Cortex of kidney (tissue), 1 donor: ENCODE results near the gene WIPF3.
"Not testable (repeated sequence)": the region's sequence is repeated elsewhere in the genome, so short reads cannot be mapped to it uniquely, and the experiment has no call there.

Experiments used
- DNase-seq: peaks from one replicate; lab custom pipeline; 2025; lab: John Stamatoyannopoulos, UW

The WIPF3 gene

DNA sequence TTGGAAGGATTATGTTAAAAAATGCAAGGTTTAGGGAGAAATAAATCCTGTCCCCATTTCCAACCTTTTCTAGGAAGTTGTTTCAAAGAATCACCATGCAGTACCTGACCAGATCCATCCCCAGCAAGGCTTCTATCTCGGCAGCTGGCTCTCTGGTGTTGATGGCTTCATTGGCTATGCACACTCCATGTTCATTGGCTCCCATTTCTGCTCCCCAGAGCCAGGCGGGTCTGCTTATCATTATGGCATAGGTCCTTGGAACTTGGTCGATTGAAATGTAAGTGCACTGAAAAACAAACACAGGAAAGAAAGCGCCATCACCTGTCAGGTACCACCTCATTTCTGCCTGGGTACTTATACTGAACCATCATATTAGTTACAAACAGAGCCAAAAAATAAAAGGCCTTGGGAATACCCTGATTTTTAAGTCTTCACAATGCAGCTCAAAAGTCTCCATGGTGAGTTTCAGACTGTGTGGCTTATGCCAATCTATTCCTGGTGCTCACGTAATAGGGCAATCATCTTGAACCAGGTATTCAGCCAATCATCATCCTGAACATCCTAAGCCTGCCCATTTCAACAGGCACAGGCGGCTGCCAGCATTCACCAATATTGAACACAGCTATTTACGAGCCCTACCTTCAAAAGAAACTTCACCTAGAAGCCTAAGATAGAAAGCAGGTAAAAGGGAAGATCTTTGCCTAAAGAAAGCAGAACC lies 148.9 kb downstream of the WIPF3 start:
- DNase-seq: no peak

DNA sequence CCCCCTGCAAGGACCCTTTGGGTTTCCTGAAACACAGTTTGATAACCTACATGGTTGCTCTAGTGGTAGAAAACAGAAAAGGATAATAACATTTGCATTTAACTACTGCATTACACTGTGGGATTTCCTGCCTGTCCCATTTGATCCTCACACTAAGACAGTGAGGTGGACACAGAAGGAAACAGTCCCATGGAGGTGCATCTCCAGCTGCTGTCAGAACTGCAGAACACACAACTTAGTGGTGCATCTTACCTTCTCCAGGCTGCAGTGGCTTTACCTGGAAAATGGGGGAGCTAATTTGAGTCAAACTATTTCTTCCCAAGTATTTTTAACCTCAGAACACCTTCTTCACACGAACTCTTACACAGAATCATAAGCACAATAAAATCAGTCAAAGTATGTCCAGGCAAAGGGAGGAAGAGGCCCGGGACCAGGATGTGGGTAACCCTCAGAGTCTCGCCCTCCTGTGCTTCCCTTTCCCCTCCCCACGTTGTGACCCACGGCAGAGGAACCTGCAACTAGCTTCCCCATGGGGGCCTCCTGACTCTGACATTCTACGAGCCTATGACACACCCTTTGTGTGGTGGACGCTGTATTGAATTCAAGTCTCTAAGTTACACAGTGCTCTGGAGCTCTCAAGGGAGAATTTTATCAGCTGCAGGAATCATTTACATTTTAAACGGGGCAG lies 149.6 kb downstream of the WIPF3 start:
- DNase-seq: no peak

DNA sequence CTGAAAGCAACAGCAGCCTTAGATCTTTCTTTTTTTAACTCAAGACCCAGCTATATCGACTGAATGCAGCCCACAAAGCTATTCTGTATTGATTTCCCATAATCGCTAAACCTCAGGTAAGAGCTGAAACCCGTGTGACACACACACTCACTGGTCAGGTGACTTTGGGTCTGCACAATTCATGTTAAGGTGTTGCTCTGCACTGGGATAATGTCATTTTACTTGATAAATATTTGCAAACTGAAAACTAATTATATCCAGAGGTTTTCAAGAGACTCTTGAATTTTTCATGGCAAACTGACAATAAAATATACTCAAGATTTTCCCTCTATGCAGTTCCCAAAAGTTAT lies 150.2 kb downstream of the WIPF3 start:
- DNase-seq: no peak

DNA sequence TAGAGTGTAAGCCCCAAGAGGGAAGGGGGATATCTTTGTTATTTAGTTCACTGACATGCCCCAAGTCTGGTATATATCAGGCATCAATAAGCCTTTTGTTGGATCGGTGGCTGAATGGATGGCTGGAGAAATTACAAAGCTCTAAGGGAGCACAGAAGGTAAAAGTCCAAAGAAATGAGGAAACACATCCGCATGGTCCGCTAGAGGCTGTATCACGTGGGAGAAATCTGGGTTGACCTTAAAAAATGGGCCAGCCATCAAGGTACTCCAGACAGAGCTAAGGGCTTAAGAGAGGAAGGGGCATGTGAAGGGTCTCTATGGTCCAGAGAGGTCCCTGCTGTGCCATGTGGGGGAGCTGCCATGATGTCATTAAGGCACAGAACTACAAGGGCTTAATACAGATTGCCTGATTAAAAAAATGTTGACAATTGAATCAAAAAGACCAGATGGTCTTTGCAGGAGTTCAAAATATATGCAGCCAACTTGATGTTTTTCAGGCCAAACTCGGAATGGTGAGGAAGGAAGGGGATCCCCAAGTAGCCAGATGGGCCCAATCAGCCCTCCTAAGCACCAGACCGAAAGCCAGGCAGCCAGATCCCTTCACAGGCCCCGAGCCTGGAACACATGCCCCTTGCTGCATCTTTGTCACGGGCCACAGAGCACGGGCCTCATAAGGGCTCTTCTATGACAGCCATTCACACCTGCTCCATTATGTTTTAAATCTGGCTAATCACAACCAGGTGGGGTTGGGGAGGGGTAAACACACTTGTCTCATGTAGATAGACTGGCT lies 151.4 kb downstream of the WIPF3 start:
- DNase-seq: no peak

DNA sequence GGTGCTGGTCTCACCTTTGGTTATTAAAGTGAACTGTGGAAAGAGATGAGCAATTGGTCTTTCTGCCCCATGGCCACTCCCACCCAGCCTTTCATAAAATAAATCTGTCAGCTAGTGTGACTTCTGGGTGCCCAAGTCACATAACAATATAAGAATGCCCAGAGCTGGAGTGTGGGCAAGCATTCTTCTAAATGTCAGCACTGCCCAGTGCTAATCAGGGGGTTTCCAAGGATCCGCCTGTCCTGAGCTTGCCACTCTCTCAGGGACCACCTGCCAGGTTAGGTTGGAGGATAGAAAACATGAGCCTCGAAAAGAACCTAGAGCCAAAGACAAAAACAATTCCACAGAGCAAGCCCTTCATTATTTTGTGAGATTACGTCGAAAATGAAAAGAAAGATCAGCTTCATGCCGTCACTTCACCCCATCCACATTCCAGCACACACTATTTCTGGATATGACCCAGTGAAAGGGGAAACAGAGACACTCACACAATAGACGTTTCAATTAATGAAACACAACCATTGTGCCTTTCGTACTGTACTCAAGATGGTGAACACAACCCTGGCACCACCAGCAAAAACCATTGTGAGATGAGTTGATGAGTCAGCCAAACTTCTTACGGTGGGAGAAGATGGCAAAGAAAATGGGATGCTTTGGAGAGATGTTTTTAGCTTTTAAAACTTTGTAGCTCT lies 152.5 kb downstream of the WIPF3 start:
- no peak for DNase-seq

DNA sequence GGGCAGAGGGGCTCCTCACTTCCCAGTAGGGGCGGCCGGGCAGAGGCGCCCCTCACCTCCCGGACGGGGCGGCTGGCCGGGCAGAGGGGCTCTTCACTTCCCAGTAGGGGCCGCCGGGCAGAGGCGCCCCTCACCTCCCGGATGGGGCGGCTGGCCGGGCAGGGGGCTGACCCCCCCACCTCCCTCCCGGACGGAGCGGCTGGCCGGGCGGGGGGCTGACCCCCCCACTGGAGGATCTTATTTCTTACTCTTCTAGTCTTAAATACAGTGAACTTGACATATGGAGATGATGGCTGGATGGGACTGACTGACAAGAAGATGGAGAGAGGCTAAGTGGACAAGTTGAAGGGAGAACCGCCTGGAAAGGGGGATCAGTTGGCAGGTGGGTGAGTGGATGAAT lies 155.3 kb downstream of the WIPF3 start:
- not testable (repeated sequence) for DNase-seq

DNA sequence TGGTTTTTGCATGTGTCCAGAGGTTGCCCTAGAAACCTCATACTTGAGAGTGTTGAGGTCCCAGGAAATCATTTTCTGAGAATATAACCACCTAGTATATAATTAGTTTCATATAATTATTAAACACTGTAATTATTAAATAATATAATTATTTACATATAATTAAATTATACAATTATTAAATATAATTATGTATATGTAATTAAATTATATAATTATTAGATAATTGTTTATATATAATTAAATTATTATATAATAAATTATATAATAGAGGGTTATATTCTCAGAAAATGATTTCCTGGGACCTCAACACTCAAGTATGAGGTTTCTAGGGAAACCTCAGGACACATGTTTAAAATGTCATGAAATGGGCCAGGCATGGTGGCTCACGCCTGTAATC lies 155.7 kb downstream of the WIPF3 start:
- DNase-seq: no peak

DNA sequence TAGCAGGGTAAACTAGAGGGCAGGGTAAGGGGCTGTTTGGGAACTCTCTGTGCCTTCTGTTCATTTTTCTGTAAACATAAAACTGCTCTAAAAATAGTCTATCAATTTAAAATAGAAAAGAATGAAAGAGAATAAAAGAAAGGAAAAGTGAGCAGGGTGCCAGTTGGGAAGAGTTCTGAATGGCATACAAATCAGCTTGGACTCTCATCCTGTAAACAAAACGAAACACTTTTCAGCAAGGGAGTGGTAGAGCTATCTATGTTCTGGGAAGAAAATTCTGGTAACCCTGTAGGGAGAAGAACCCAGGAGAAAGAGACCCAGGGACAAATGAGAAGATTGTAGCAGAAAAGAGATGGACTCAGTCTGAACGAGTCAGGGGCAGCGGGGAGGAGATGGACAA lies 158.7 kb downstream of the WIPF3 start:
- no peak for DNase-seq
